Activated effector memory CD4-positive, alpha-beta T cell treated with anti-CD3 and anti-CD28 coated beads, Interleukin-2, amount 50 U/mL, for 16 hours (primary cell): ENCODE data around the gene SLC41A1.

Source experiments
- DNase-seq: peaks from one replicate; pipeline ENCODE4 v3.0.0-alpha.2; 2020

The SLC41A1 gene

DNA sequence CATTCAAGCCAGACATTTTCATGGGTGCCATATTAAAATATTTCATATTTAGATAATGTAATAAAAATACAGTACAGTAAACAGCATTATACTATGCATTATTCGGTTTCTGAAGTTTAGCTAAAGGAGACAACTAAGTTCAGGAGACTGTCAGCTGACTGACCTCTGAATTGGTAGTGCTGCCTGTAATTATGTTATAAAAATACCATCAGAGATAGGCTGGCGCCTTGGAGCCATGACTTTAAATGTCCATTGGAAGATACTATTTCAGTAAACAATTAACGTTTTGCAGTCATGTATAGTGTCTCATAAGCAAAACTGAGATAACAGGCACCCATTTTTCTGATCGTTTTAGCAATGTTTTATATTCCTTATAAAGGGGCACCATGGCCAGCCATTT is 26.4 kb downstream of the SLC41A1 start:
- no peak for DNase-seq

DNA sequence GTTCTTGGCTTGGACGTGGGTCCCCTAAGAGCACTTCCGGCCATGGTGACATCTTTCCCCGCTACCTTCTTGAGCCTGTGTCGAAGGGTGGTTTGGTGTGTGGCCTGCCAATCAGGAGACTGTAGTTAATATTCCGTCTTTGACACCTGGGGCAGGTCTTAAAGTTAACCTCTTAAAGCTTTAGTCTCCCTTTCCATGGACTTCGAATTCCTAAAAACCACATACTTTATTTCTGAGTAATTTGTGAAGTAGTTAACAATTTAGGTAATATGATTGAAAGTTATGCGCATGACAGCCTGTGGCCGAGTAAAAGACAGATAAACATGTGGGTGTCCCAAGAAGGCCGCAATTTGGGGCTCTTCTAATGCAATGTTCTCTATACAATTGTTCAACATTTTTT is 27.6 kb downstream of the SLC41A1 start:
- no peak for DNase-seq

DNA sequence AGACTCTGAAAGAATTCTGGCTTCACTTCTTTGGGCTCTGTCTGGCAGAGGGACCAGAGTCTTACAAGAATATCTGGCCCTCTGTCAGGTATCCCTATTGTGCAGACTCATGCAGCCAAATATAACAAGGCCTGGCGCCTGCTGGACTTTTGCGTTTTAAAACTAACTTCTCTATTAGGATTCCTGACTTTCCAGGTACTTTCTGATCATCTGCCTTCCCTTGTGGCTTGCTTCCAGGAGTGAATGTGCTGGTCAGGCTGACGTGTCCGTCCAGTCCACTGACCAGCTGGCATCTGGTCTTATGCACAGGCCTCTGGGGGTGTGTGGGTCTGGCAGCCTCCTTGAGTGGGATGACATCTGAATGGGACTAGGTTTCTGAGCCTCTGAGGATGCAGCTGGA is 29.1 kb downstream of the SLC41A1 start:
- no peak for DNase-seq

DNA sequence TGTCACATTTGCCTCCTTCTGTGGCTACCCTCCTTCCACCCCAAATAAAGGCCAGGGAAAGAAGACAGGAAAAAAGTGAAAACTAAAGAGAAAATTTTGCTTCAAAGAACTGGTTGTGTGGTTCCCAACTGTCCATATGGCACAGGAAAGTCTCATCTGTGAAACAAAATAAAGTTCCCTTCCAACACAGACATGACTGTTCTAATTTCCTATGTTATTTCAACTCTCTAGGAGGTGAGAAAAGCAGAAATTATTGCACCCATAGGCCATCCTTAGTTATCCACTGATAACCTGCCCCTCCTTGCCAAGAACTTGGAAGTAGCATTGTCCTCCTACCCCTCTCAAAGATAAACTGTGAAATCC is 29.6 kb downstream of the SLC41A1 start:
- no peak for DNase-seq

DNA sequence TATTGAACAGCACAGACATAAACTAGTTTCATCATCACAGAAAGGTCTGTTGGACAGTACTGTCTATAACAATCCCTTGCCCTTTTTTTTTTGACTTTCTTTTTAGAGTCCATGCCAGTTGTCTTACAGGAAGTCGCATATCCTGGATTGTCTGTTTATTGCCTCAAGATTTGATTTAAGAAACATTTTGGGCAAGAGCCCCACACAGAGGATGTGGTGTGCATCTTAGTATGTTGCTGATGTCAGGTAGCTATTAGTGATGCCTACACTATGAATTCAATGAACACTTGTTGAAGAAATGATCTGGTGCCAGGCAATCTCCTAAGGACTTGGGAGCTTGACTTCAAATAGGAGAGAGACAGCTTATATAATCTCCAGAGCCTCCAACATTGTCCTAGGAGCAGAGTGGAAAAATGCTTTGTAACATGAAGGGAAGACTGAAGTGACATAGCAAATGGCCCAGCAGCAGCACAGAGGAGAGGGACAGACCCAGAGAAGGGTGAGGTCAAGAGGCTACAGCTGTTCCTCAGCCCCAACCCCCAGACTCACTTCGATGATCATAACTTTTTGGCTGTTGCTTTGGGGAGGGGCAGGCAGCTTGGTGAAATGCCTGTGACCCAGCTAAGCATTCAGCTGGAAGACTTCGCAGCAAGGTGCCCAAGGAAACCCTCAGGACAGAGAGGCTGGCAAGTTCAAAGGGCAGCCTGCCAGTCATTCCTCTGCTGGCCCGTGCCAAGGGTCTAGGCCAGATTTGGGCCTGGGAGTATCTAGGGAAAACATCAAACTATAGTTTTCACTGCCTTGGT is 30.2 kb downstream of the SLC41A1 start:
- DNase-seq, result no peak

DNA sequence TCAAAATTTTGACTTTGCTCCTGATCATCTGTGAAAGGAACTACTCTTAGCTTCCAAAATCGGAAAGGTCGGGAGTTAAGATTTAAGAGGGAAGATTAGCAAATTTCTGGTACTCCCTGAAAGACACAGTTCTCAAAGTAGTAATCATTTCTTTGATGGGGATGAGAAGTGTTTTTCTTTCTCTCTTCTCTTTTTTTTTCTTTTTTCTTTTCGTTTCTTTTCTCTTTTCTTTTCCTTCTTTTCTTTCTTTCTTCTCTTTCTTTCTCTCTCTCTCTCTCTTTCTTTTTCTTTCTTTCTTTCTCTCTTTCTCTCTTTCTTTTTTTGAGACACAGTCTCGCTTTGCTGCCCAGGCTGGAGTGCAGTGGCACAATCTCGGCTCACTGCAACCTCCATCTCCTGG is 32.7 kb downstream of the SLC41A1 start:
- DNase-seq, result no peak

DNA sequence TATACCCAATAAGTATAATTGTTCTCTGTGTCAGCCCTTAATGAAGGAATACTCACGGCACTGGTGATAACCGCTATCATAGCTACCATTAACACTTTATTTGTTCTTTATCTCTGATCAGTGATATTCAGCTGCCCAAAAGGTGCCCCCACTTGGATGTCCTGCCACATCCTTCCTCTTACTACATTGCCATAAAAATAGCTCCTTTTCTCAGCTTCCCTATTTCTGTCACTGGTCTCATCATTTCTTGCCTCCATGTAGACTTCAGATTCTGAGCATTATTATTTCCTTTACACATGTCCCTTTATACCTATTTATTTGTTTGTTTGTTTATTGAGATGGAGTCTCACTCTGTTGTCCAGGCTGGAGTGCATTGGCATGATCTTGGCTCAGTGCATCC is 35.0 kb downstream of the SLC41A1 start:
- DNase-seq, result no peak

DNA sequence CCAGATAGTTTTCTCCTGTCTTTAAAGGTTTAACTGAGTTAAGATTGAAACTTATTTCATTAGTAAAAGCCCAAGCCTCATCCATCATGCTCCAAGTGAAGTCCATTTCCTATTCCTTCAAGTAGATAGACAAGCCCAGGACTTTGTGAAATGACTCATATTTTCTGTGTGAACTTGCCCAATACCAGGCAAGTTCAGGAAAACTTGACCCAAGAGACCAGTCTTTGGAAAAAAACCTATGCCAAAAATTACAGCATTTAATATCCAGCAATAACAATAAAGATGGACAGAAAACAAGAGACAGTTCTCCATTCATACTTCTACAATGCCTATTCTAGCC is 37.3 kb downstream of the SLC41A1 start:
- no peak for DNase-seq

DNA sequence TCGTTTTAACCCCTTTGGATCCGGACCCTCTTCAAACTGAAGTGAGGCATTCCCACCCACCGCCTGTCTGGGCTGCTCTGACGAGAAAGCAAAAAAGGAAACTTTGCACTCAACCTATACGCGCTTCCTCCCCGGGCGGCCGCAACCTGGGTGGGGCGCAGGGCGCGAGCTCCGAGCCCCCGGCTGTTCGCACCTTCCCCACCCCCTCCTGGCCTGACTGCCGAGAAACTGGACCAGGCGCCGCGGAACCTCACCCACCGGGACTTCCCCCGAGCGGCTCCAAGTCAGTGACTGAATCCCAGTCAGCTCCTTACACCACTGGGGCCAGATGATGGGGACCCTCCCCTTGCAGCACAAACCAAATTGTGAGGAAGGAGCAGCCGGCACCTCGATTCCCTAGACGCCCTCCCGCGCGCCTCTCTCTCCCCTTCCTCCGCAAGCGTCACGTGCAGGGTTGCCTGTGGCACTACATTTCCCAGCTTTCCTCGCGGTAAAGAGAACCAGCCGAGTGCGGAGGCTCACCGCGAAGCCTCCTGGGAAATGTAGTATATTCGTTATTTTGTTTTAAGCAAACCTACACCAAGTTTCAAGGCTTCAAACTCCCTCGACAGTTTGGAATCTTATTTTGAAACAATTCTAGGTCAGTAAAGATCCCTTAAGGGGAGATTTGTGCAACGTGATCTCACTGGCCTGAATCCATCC is 37.8 kb downstream of the SLC41A1 start, which contains the start of gene RAB29:
Gene RAB29, minus strand, starts transcription at position 468 of the 702 bp plus-strand sequence. CDS start 526 bp downstream, outside the sequence.
- peak; percentile 93 for DNase-seq

DNA sequence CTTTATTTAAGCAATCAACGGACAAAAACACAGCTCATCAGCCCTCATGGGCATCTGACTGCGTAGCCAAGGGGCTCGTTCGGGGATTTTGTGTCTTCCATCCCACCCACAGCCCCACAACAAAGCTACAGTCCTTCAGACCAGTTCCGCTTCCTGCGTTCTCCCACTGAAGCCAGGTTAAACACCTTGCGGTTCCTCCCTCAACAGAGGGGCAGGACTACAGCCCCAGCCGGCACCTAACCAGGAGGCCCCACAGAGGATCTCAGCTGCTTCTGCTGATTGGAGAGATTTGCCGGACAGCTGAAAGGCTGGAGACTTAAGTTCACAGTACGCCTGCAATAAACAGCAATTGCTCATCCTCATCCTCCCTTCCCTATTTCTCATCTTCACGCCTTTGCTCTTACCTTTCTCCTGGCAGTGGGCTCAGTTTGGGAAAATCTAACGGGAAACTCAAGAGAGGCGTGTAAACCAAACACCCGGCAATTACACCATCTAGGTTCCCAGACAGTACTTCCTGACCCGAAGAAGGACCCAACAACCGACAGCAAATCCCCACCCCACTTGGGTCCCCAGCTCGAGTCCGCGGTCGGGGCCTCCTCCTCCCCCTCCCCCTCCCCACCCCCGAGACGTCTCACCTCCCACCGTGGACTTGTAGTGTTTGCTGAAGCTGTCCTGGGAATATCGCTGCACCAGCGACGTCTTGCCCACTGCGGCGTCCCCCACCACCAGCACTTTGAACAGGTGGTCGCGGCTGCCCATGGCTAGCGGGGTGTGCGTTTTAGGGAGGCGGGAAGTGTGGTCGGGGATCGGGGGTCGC is 38.6 kb downstream of the SLC41A1 start:
- DNase-seq, result peak; percentile 80

DNA sequence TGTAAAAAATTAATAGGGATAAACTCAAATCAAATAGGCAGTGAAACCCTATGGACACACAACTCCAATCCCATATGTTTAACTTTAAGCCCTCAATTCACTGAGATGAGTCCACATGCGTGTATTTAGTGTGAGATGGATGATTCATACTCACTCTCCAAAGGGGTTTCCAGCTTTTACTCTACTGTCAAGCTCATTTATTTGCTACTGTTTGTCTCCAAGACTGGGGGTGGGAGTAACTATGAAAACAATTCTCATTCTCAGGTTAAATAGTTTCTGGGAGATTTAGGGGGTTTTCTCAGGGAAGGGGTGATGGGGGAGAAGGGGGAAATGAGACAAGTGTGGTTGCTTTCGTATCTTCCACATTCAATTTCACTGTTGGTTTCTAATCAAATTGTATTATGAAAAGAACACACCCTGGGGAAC is 40.4 kb downstream of the SLC41A1 start:
- DNase-seq, result no peak

DNA sequence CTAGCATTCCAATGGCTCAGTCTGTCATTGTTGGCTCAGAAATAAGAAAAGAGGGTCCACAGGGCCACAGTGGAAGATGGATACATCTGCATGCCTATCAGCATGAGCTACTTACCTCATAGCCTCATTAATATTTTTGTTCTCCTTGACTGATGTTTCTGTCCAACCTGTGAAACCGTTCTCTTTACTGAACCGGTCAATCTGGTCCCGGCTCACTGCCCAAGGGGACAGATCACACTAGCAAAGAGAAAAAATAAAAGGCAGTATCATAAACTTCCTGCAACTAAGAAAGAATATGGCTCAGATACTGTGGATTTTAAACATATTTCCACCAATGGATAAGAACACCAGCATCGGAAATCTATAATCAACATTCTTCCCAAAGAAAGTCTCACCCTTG is 42.4 kb downstream of the SLC41A1 start:
- DNase-seq, result no peak

DNA sequence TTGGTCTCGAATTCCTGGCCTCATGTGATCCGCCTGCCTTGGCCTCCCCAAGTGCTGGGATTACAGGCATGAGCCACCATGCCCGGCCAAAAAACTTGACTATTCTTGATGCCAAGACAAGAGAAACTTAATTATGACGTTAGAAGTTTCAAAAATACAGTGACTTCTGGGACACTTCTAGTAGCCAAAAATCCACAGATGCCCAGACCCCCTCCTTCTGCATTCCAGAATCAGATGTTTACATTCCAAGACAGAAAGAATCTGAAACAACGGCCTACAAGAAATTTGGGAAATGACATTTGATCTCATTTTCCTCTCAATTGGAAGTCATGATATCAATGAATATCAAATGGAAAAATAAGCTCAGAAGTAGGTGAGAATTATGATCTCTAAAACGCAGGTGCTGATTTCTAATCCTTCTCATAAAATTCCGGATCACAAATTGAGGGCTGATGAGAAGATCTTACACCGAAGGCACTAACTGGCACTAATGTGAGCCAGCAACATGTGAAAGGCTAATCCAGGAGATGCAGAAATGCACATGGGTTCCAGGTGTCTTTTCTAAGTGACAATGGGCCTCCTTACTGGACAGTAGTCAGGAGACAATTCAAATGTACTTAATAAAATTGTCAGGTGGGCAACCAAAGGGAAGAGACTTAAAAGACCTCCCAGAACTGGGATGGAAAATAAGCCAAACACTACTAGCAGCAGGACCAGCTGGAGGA is 43.2 kb downstream of the SLC41A1 start:
- DNase-seq, result no peak

DNA sequence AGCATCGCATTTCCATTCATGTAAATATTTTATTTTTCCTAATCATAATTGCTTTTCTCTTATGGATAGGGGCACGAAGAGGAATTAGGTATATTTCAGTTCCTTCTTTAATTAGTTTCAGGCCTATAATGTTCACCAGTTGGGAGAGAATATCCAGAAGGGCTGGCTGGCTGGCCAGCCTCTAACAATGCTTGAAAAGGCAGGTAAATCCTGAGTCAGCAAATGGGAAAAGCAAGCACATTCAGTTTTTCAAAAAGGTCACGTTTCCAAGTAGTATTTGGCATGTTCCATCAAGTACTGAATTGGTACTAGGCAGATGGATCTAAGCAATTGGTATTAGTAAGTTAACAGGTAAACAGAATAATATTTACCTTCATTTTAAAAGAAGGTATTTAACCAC is 45.8 kb downstream of the SLC41A1 start:
- DNase-seq, result no peak

DNA sequence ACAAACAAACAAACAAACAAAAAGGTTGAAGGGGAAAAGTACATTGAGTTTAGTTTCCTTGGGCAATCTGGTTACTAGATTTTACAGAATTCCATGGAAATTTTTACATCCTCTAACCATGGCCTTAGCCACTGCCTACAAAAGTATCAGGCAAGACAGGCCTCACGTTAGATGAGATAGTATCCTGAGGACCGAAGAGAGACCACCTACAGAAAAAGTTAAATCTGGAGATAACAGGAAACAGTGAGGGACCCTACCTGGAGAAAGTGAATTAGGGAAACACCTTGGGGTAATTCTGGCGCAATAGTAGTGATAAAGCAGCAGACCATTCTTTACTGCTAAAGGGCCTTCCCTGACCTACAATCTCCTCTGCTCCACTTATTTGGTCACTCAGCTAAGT is 46.4 kb downstream of the SLC41A1 start:
- DNase-seq, result no peak

DNA sequence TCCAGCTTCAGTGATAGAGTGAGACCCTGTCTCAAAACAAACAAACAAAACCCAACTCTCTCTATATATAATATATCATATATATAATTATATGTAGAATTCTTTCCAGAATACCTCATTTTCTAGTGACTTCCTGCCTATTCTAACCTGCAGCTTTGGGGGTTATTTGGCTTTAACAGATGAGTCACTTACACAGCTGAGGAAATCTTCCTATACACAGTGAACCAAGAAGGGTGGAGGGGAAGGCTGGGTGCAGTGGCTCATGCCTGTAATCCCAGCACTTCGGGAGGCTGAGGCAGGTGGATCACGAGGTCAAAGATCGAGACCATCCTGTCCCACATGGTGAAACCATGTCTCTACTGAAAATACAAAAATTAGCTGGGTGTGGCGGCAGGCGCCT is 47.0 kb downstream of the SLC41A1 start:
- DNase-seq, result no peak

DNA sequence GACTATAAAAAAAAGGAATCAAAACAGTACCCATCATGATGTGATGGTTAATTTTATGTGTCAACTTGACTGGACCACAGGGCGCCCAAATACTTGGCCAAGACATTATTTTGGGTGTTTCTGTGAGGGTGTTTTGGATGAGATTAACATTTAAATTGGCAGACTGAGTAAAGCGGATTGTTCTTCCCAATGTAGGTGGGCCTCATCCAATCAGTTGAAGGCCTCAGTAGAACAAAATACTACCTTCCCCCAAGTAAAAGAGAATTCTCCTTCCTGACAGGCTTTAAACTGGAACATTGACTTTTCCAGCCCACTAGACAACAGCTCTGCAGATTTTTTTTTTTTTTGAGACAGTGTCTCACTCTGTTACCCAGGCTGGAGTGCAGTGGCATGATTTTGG is 48.4 kb downstream of the SLC41A1 start:
- no peak for DNase-seq

DNA sequence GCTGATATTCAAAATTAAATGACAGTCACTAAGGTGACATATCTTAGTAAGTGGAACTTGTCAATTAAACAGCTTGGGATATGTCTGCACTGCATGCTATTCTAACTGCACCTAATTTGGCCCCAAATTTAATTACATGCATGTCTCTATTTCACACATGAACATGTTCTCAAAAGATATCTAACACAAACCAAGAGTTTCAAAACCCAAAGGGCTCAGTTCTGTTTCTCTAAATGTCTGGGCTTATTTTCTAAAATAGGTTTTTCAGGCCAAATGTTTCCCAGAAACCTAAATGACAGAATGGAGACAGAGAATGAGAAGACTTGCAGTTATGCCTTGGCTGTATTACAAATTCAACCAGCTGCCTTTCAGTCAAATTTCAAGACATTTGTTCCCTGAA is 49.0 kb downstream of the SLC41A1 start:
- no peak for DNase-seq

DNA sequence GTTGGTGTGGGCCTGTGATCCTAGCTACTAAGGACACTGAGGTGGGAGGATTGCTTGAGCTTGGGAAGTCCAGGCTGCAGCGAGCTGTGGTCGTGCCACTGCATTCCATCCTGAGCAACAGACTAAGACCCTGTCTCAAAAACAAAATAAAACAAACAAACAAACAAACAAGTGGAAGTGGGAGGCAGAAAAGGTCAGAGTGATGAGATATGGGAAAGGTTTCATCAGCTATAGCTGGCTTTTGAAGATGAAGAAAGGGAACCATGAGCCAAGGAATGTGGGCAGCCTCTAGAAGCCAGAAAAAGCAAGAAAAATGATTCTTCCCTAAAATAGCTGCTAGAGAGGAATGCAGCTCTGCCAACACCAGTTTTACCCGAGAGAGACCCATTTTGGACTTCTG is 52.4 kb downstream of the SLC41A1 start:
- DNase-seq, result no peak

DNA sequence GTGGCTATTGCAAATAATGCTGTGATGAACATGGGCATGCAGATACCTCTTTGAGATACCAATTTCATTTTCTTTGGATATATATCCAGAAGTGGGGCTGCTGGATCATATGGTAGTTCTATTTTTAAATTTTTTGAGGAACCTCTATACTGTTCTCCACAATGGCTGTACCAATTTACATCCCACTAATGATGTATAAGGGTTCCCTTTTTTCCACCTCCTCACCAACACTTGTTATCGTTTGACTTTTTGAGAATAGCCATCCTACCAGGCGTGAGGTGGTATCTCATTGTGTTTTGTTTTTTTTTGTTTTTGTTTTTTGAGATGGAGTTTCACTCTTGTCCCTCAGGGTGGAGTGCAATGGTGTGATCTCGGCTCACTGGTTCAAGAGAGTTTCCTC is 56.4 kb downstream of the SLC41A1 start:
- DNase-seq, result no peak

DNA sequence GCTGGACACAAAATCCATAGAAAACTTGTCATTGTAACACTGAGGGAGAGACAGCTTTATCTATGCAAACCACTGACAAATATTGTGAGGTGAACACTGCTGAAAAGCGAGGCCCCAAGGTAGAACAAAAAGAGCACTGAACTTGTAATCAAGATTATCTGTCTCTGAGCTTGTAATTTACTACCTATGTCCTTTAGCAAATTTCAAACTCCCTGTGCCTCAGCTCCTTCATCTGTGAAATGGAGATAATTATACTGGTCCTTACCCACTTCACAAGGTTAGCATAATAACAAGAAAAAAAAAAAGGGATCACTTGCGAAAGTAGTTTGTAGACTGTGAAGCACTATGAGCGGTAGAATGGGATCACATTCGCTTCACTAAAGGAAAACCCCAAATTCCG is 58.1 kb downstream of the SLC41A1 start:
- no peak for DNase-seq

DNA sequence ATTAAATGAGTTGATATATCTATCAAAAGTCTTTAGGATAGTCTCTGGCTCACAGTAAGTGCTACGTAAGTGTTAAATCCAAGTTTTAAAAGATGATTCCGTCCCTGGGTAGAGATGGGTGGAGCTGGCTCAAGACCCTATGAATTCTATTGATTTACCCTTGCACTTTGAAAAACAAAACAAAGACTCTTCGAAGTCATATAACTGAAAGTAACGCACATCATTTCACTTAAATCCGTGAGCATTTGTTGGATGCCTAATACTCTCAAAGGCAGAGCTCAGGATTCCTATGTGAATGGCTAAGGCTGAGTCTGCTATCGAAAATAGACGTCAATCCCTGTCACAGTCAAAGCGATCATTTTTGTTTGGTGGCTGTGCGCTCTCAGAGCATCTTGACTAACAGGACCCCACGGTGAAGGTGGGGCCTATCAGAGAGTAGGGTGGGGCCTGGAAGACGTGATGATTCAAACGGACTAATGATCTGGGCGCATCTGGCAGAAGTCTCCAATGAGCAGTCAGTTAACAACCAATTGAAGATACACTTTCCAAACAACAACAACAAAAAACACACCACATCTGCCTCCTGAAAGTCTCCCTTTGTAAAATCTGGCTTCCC is 61.9 kb downstream of the SLC41A1 start:
- DNase-seq, result no peak
